HepG2 (cell line): ENCODE measurements around the gene LRRC3B. TPM values are rescaled to one million over a fixed set of nuclear protein-coding genes. Genes with fewer than 3 reads are reported as not detected.

Source experiments
- ATAC-seq: fragments of 200-7000 bp; cut with Tn5 transposase; 3 replicates; pipeline ENCODE4 v1.9.1; 2020; ENCODE audit warnings: mild to moderate bottlenecking, moderate library complexity
- BruUV-seq: library from RNA; stranded (reverse); fragments of 400-500 nt; replicated peaks from 2 replicates; lab custom pipeline; 2021; lab: Mats Ljungman, UMichigan
- CTCF ChIA-PET: fragments of 300-600 bp; formaldehyde crosslinking; extraction: SDS; loops from one replicate; lab custom pipeline; 2021; ENCODE audit warnings: low total read pairs, inconsistent platforms, low intra/inter-chr PET ratio; lab: Yijun Ruan, JAX
- POLR2A ChIA-PET: fragments of 350-600 bp; sonication (Branson Sonifier 250); formaldehyde crosslinking; loops from one replicate; lab custom pipeline; 2020; ENCODE audit warnings: antibody characterized with exemption, inconsistent platforms; lab: Yijun Ruan, JAX
- DNase-seq: peaks from one replicate; pipeline ENCODE4 v3.0.0-alpha.2; 2015; ENCODE audit warnings: low spot score
- FAIRE-seq: peaks from 3 replicates; lab custom pipeline; 2011; peaks lifted over from hg19 to GRCh38; lab: Jason Lieb, UNC
- H2AFZ ChIP-seq: one replicate; pipeline ENCODE4 v1.6.1; 2011; ENCODE audit warnings: low read length, inconsistent platforms
- H3K27ac ChIP-seq: fragments of 300-600 bp; 3 replicates; pipeline ENCODE4 v1.8.0; 2011; ENCODE audit warnings: mixed run types, mild to moderate bottlenecking, mixed read lengths, low read length, inconsistent platforms; ENCODE audit not compliant: insufficient read depth; ENCODE audit errors: extremely low read length
- H3K27me3 ChIP-seq, 2 experiments: fragments of 200-600 bp in 1 of 2; 2 replicates in 1 of 2; 3 replicates in 1 of 2; pipeline versions ENCODE4 v1.6.0 to v1.8.0; 2011; ENCODE audit warnings: low read length in 2 of 2, mild to moderate bottlenecking in 2 of 2, moderate library complexity in 2 of 2, inconsistent platforms in 1 of 2; ENCODE audit not compliant: insufficient read depth in 2 of 2, control insufficient read depth in 1 of 2
- H3K36me3 ChIP-seq, 2 experiments: fragments of 200-600 bp in 1 of 2; replicated peaks in 1 of 2; 2 replicates in 1 of 2; 3 replicates in 1 of 2; pipeline versions ENCODE4 v1.5.1 to v1.8.0; 2011; ENCODE audit warnings: low read length in 2 of 2, inconsistent platforms in 1 of 2; ENCODE audit not compliant: insufficient read depth in 2 of 2, control insufficient read depth in 1 of 2
- H3K4me1 ChIP-seq: 2 replicates; pipeline ENCODE4 v1.5.1; 2012; ENCODE audit warnings: low read length, inconsistent platforms; ENCODE audit not compliant: insufficient read depth
- H3K4me2 ChIP-seq: 2 replicates; pipeline ENCODE4 v1.6.0; 2011; ENCODE audit warnings: low read depth, low read length, inconsistent platforms
- H3K4me3 ChIP-seq, 3 experiments: fragments of 200-600 bp in 1 of 3; sonication (generic), shearing (Covaris generic) in 1 of 3; replicated peaks in 1 of 3; 2 replicates each; pipeline ENCODE4 v1.5.1; 2011 to 2016; ENCODE audit warnings: low read length in 3 of 3, inconsistent platforms in 2 of 3, low read depth in 2 of 3, mild to moderate bottlenecking in 2 of 3, control low read depth in 1 of 3, mixed read lengths in 1 of 3; ENCODE audit not compliant: insufficient read depth in 1 of 3
- H3K79me2 ChIP-seq: one replicate; pipeline ENCODE4 v1.6.1; 2011; ENCODE audit warnings: low read length, inconsistent platforms; ENCODE audit not compliant: insufficient read depth
- H3K9ac ChIP-seq: 2 replicates; pipeline ENCODE4 v1.6.0; 2011; ENCODE audit warnings: mild to moderate bottlenecking, low read depth, low read length, inconsistent platforms; ENCODE audit not compliant: insufficient read depth
- H3K9me3 ChIP-seq: 2 replicates; pipeline ENCODE4 v1.5.1; 2012; ENCODE audit warnings: mild to moderate bottlenecking, low read length
- H4K20me1 ChIP-seq: 2 replicates; pipeline ENCODE4 v1.6.0; 2011; ENCODE audit warnings: inconsistent platforms, mild to moderate bottlenecking, low read length, moderate library complexity; ENCODE audit not compliant: insufficient read depth
- ATRX ChIP-seq: sonication (generic); formaldehyde crosslinking; IDR thresholded peaks from 2 replicates; pipeline ENCODE4 v1.4.0; 2020; ENCODE audit warnings: missing genetic modification reagents, borderline replicate concordance
- GZF1 ChIP-seq: sonication (generic); formaldehyde crosslinking; IDR thresholded peaks from 2 replicates; pipeline ENCODE4 v1.5.1; 2020; ENCODE audit warnings: mild to moderate bottlenecking, missing genetic modification reagents
- HDAC2 ChIP-seq: sonication (generic); formaldehyde crosslinking; IDR thresholded peaks from 2 replicates; pipeline ENCODE4 v1.4.0; 2020; ENCODE audit warnings: missing genetic modification reagents
- MTF1 ChIP-seq: sonication (generic); formaldehyde crosslinking; IDR thresholded peaks from 2 replicates; pipeline ENCODE4 v1.5.0; 2020; ENCODE audit warnings: missing genetic modification reagents
- NFYC ChIP-seq: IDR thresholded peaks from 2 replicates; pipeline ENCODE4 v1.6.1; 2016; ENCODE audit warnings: missing genetic modification reagents, missing compliant biosample characterization
- RBFOX2 ChIP-seq: fragments of 200-400 bp; formaldehyde crosslinking; IDR thresholded peaks from 2 replicates; pipeline ENCODE4 v1.6.1; 2017; ENCODE audit warnings: low read depth, mild to moderate bottlenecking, low read length
- SALL1 ChIP-seq: sonication (generic); formaldehyde crosslinking; IDR thresholded peaks from 2 replicates; pipeline ENCODE4 v1.8.0; 2022; ENCODE audit warnings: mild to moderate bottlenecking, missing genetic modification reagents
- TBP ChIP-seq: sonication (generic); formaldehyde crosslinking; IDR thresholded peaks from 2 replicates; pipeline ENCODE4 v1.5.0; 2020; ENCODE audit warnings: missing genetic modification reagents
- TEAD3 ChIP-seq: optimal IDR thresholded peaks from 2 replicates; pipeline ENCODE3; 2016; ENCODE audit warnings: borderline replicate concordance
- ZNF124 ChIP-seq: sonication (generic); formaldehyde crosslinking; IDR thresholded peaks from 2 replicates; pipeline ENCODE4 v1.4.0; 2020; ENCODE audit warnings: missing genetic modification reagents
- ZNF432 ChIP-seq: sonication (generic); formaldehyde crosslinking; IDR thresholded peaks from 2 replicates; pipeline ENCODE4 v1.5.0; 2020; ENCODE audit warnings: missing genetic modification reagents, mild to moderate bottlenecking, borderline replicate concordance
- ZNF451 ChIP-seq: sonication (generic); formaldehyde crosslinking; IDR thresholded peaks from 2 replicates; pipeline ENCODE4 v1.5.0; 2020; ENCODE audit warnings: mild to moderate bottlenecking, missing genetic modification reagents
- ZNF567 ChIP-seq: sonication (generic); formaldehyde crosslinking; IDR thresholded peaks from 2 replicates; pipeline ENCODE4 v1.8.1; 2023; ENCODE audit warnings: mild to moderate bottlenecking, missing genetic modification reagents, borderline replicate concordance
- ZNF644 ChIP-seq: IDR thresholded peaks from 2 replicates; pipeline ENCODE4 v1.6.1; 2016; ENCODE audit warnings: low read depth
- WGBS: methylation state at CpG from one replicate; pipeline ENCODE4 v1.1.6; 2017; ENCODE audit warnings: low lambda C conversion rate; 5-methylcytosine and 5-hydroxymethylcytosine counted together
- in situ Hi-C: cut with HindIII; loops from 2 replicates; pipeline ENCODE4 v1.10.0; 2017; ENCODE audit warnings: low pct_unique_long_range_greater_than_20kb; ENCODE audit not compliant: extremely low pct_ligation_motif_present
- intact Hi-C: fragments of 100-400 bp; cut with micrococcal nuclease; formaldehyde crosslinking; loops from one replicate; pipeline ENCODE4 v1.10.0; 2022; ENCODE audit not compliant: unreplicated experiment
- polyA plus RNA-seq, 8 experiments: library from polyadenylated mRNA; depleted of rRNA in 3 of 8; stranded (reverse) in 7 of 8; unstranded in 1 of 8; fragments of >200 nt; fragmentation: Illumina TruSeq in 4 of 8; extraction: Trizol in 4 of 8; gene quantifications; 2 replicates each; pipeline versions ENCODE4 v1.2.1 to v1.2.3, GENCODE V29; 2011 to 2016; ENCODE audit warnings: low read depth in 4 of 8, missing spikeins in 1 of 8, mixed read lengths in 1 of 8; ENCODE audit not compliant: insufficient read depth in 1 of 8
- total RNA-seq, 5 experiments: library from RNA; depleted of rRNA; stranded (reverse); fragments of >200 nt; fragmentation: Illumina TruSeq; extraction: Trizol; gene quantifications; 2 replicates each; pipeline ENCODE4 v1.2.3, GENCODE V29; 2016; ENCODE audit warnings: low read depth in 1 of 5
- TF ChIP-seq, protein P1 (sequence below): sonication (generic); formaldehyde crosslinking; IDR thresholded peaks from 2 replicates; pipeline ENCODE4 v1.4.0; 2020; ENCODE audit warnings: missing genetic modification reagents

LRRC3B gene
- total and polyA plus RNA-seq, 2 of the 13 experiments (the other 11 are each of a cell fraction or from before 2014, with no cell fraction given) = not detected

- ChIA-PET POLR2A (no interaction called here), CTCF (no interaction called here)
- DNase-seq (no peak), FAIRE-seq (no peak), ATAC-seq (no peak)
- peaks cover 1 to 26% of the 10 kb centered on the region in 2 experiments; a peak in 3 of 5 replicates for H3K27me3 ChIP-seq
- H3K4me3 ChIP-seq = no peak overlapping the region
- no TSS peak for BruUV-seq
- in situ Hi-C loops = no loop called here
- H3K9me3 ChIP-seq = no peaks in the 10 kb centered on the region
- intact Hi-C loops = no loop called here
- no peaks in the 10 kb centered on the region for H3K4me1 ChIP-seq
- no peak overlapping the region for H3K4me2 ChIP-seq
- H3K9ac ChIP-seq = no peak overlapping the region
- H3K36me3 ChIP-seq = no peaks in the 10 kb centered on the region
- H4K20me1 ChIP-seq = no peaks in the 10 kb centered on the region
- H3K27ac ChIP-seq = no peak overlapping the region
- no peaks in the 10 kb centered on the region for H3K79me2 ChIP-seq
- no peak overlapping the region for H2AFZ ChIP-seq
- 6% methylated on average over 2 of the region's 13 CpGs for WGBS
- TF ChIP-seq RBFOX2 (no peak), ZNF451 (CRISPR knock-in tag) (no peak), SALL1 (no peak)
Observed at GRCh38 chr3:26625187-26625586, 2.6 kb downstream of the LRRC3B start.

GRCh38 chr3:26627080-26627479 is 4.5 kb downstream of the LRRC3B start:
- POLR2A ChIA-PET = no interaction called here
- DNase-seq = no peak
- TF ChIP-seq, protein P1, sequence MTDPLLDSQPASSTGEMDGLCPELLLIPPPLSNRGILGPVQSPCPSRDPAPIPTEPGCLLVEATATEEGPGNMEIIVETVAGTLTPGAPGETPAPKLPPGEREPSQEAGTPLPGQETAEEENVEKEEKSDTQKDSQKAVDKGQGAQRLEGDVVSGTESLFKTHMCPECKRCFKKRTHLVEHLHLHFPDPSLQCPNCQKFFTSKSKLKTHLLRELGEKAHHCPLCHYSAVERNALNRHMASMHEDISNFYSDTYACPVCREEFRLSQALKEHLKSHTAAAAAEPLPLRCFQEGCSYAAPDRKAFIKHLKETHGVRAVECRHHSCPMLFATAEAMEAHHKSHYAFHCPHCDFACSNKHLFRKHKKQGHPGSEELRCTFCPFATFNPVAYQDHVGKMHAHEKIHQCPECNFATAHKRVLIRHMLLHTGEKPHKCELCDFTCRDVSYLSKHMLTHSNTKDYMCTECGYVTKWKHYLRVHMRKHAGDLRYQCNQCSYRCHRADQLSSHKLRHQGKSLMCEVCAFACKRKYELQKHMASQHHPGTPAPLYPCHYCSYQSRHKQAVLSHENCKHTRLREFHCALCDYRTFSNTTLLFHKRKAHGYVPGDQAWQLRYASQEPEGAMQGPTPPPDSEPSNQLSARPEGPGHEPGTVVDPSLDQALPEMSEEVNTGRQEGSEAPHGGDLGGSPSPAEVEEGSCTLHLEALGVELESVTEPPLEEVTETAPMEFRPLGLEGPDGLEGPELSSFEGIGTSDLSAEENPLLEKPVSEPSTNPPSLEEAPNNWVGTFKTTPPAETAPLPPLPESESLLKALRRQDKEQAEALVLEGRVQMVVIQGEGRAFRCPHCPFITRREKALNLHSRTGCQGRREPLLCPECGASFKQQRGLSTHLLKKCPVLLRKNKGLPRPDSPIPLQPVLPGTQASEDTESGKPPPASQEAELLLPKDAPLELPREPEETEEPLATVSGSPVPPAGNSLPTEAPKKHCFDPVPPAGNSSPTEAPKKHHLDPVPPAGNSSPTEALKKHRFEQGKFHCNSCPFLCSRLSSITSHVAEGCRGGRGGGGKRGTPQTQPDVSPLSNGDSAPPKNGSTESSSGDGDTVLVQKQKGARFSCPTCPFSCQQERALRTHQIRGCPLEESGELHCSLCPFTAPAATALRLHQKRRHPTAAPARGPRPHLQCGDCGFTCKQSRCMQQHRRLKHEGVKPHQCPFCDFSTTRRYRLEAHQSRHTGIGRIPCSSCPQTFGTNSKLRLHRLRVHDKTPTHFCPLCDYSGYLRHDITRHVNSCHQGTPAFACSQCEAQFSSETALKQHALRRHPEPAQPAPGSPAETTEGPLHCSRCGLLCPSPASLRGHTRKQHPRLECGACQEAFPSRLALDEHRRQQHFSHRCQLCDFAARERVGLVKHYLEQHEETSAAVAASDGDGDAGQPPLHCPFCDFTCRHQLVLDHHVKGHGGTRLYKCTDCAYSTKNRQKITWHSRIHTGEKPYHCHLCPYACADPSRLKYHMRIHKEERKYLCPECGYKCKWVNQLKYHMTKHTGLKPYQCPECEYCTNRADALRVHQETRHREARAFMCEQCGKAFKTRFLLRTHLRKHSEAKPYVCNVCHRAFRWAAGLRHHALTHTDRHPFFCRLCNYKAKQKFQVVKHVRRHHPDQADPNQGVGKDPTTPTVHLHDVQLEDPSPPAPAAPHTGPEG (CRISPR knock-in tag) = no peak
- no peak for TF ChIP-seq GZF1 (CRISPR knock-in tag)
- no peak for TF ChIP-seq TBP (CRISPR knock-in tag)
- no peak for TF ChIP-seq ATRX (CRISPR knock-in tag)
- TF ChIP-seq ZNF124 (CRISPR knock-in tag) = no peak
- TF ChIP-seq ZNF567 (CRISPR knock-in tag) = no peak
- TF ChIP-seq HDAC2 (CRISPR knock-in tag) = no peak
- no peak for TF ChIP-seq NFYC (CRISPR knock-in tag)
- no peak for TF ChIP-seq ZNF432
- TF ChIP-seq MTF1 (CRISPR knock-in tag) = no peak
- no peak for TF ChIP-seq ZNF644
- TF ChIP-seq TEAD3 (CRISPR knock-in tag) = no peak

More at GRCh38 chr3:26627080-26627479, 4.5 kb downstream of the LRRC3B start:
- no peaks in the 10 kb centered on the region for H3K9me3 ChIP-seq
- H3K27ac ChIP-seq = no peak overlapping the region
- no peaks in the 10 kb centered on the region for H3K36me3 ChIP-seq
- H3K9ac ChIP-seq = no peak overlapping the region
- 39% methylated on average over 4 of the region's 4 CpGs for WGBS
- BruUV-seq = no TSS peak
- no peaks in the 10 kb centered on the region for H3K79me2 ChIP-seq
- no peak overlapping the region for H3K4me3 ChIP-seq
- no peak overlapping the region for H2AFZ ChIP-seq
- intact Hi-C loops (no loop called here), in situ Hi-C loops (no loop called here)
- CTCF ChIA-PET = no interaction called here
- H3K4me2 ChIP-seq = no peak overlapping the region
- no peaks in the 10 kb centered on the region for H4K20me1 ChIP-seq
- no peak for FAIRE-seq
- H3K27me3 ChIP-seq = peaks cover 1 to 20% of the 10 kb centered on the region in 2 experiments; a peak in 3 of 5 replicates
- H3K4me1 ChIP-seq = no peaks in the 10 kb centered on the region
- no peak for ATAC-seq
